WERI-Rb-1 (cell line): Measurements from ENCODE around the gene COPZ2.
"Not testable (repeated sequence)": the region's sequence is repeated elsewhere in the genome, so short reads cannot be mapped to it uniquely, and the experiment has no call there.

ENCODE experiments used
- DNase-seq: peaks from one replicate; pipeline ENCODE4 v3.0.0-alpha.2; 2020
- H3K27ac ChIP-seq: fragments of 250-450 bp; sonication (Bioruptor Pico); 2 replicates; pipeline ENCODE4 v1.5.1; 2020; ENCODE audit warnings: mild to moderate bottlenecking, moderate library complexity
- H3K27me3 ChIP-seq: fragments of 250-450 bp; sonication (Bioruptor Pico); 2 replicates; pipeline ENCODE4 v1.5.1; 2021; ENCODE audit warnings: mild to moderate bottlenecking, low read depth, moderate library complexity; ENCODE audit not compliant: insufficient read depth, severe bottlenecking
- H3K36me3 ChIP-seq: fragments of 250-450 bp; sonication (Bioruptor Pico); 2 replicates; pipeline ENCODE4 v1.5.1; 2020; ENCODE audit warnings: mild to moderate bottlenecking, moderate library complexity
- H3K4me3 ChIP-seq: 2 replicates; pipeline ENCODE4 v1.5.1; 2011; ENCODE audit warnings: low read depth, mild to moderate bottlenecking, control low read depth, low read length
- H3K9me3 ChIP-seq: fragments of 250-450 bp; sonication (Bioruptor Pico); 2 replicates; pipeline ENCODE4 v1.5.1; 2021; ENCODE audit warnings: mild to moderate bottlenecking, moderate library complexity; ENCODE audit not compliant: severe bottlenecking
- CTCF ChIP-seq: IDR thresholded peaks from 2 replicates; pipeline ENCODE4 v1.5.1; 2011; ENCODE audit warnings: low read depth, mild to moderate bottlenecking, control low read depth, inconsistent platforms, low read length

Gene COPZ2

DNA sequence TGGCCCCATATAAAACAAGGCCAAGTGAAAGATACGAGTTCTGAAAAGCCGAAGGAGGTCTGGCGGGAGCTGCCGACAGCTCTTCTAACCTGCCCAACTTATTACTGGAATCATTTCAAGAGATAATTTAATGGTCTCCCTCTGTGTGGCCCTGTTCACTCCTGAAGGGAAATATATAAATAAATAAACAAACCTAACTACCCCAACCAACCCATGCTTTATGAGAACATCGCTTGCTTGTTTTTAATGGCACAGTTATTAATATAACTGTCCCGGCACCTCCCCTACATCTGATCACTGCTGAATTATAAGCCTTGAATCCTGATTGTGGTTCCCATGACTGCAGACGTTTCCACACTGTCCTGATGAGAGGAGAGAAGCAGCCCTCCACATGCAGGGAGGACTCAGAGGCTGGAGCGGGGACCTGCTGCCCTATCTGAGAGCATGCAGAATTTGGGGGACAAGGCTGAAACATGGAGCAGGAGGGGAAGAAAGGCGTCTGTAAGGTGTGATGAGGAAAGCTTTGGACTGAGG lies 44.5 kb downstream of the COPZ2 start:
- H3K27ac ChIP-seq: peak overlapping the region; percentile 96
- DNase-seq: no peak
- no peak overlapping the region for H3K4me3 ChIP-seq
- no peaks in the 10 kb centered on the region for H3K36me3 ChIP-seq
- no peaks in the 10 kb centered on the region for H3K27me3 ChIP-seq
- no peak for TF ChIP-seq CTCF
- no peaks in the 10 kb centered on the region for H3K9me3 ChIP-seq

- Histone ChIP-seq H3K9me3 (no peaks in the 10 kb centered on the region), H3K36me3 (no peaks in the 10 kb centered on the region), H3K27ac (no peak overlapping the region; the same call in 1 of the 2 replicates), H3K27me3 (no peaks in the 10 kb centered on the region), H3K4me3 (no peak overlapping the region)
- no peak for DNase-seq
- no peak for TF ChIP-seq CTCF
Measured at GRCh38 chr17:47992216-47992615, 45.4 kb downstream of the COPZ2 start.

GRCh38 chr17:47990962-47991731 lies 46.5 kb downstream of the COPZ2 start:
- H3K36me3 ChIP-seq: no peaks in the 10 kb centered on the region
- no peak for TF ChIP-seq CTCF
- H3K9me3 ChIP-seq: no peaks in the 10 kb centered on the region
- no peak for DNase-seq
- no peak overlapping the region for H3K4me3 ChIP-seq
- H3K27me3 ChIP-seq: no peaks in the 10 kb centered on the region
- peak overlapping the region; percentile 32 for H3K27ac ChIP-seq

GRCh38 chr17:47989700-47990099 lies 47.9 kb downstream of the COPZ2 start:
- DNase-seq: no peak
- H3K27ac ChIP-seq: peak overlapping the region; percentile 56

DNA sequence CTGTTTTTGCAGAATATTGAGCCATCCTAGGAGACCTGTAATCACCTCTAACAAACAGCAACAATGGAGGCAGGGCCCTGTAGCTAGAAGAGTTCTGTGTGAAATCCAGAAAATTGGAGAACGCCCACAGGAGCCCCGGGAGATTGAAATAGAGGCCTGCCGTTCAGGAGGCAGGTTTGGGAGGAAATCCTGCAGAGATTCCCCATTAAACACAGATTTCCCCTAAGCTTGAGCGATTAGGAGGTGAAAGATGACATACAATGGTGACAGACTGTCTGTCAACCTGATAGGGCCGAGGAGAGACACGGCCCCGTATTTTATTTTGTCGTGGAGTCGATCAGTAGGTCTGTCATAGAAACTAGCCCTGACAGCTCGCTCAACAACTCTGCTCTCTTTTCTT lies 48.4 kb downstream of the COPZ2 start:
- DNase-seq: no peak
- Histone ChIP-seq H3K9me3 (no peaks in the 10 kb centered on the region), H3K36me3 (peaks cover 14% of the 10 kb centered on the region), H3K27ac (peak overlapping the region; percentile 56), H3K4me3 (no peak overlapping the region), H3K27me3 (no peaks in the 10 kb centered on the region)
- no peak for TF ChIP-seq CTCF

More at GRCh38 chr17:47989700-47990099, 47.9 kb downstream of the COPZ2 start:
- Histone ChIP-seq H3K36me3 (peaks cover 9% of the 10 kb centered on the region; the same call in 1 of the 2 replicates), H3K4me3 (no peak overlapping the region), H3K27me3 (no peaks in the 10 kb centered on the region), H3K9me3 (no peaks in the 10 kb centered on the region)
- TF ChIP-seq CTCF: no peak

- DNase-seq, H3K27me3 ChIP-seq, H3K9me3 ChIP-seq, H3K4me3 ChIP-seq: not testable (repeated sequence)
- Histone ChIP-seq H3K27ac (peak overlapping the region; percentile 56), H3K36me3 (peaks cover 21% of the 10 kb centered on the region)
Measured at GRCh38 chr17:47988445-47988844, 49.2 kb downstream of the COPZ2 start.
